Uterus (tissue), 2 donors: ENCODE results near the gene EXOC3.

Experiments
- CTCF ChIP-seq, 4 experiments: fragments of 200-600 bp in 2 of 4; fragments of 450-650 bp in 2 of 4; sonication (generic) in 2 of 4; IDR thresholded peaks; one replicate each; pipeline ENCODE4 v1.5.1; 2016 to 2019; ENCODE audit warnings: antibody characterized with exemption in 4 of 4, mild to moderate bottlenecking in 2 of 4, moderate library complexity in 1 of 4
- POLR2A ChIP-seq, 2 donors: fragments of 450-650 bp; IDR thresholded peaks; one replicate each; pipeline ENCODE4 v1.6.1; 2016; ENCODE audit warnings: antibody characterized with exemption in 2 of 2, mild to moderate bottlenecking in 1 of 2, moderate library complexity in 1 of 2

GRCh38 chr5:396531-396961 lies 46.4 kb upstream of the EXOC3 start:
- TF ChIP-seq CTCF (IDR thresholded peaks at IDR 0.05), result no peak
- no peak for TF ChIP-seq POLR2A (IDR thresholded peaks at IDR 0.05)
